OCI-LY1 (cell line): ENCODE data around the gene KRTAP20-2.

ENCODE experiments used
- CTCF ChIP-seq: fragments of 200-600 bp; sonication (generic), shearing (Covaris generic); IDR thresholded peaks from 2 replicates; pipeline ENCODE4 v1.5.1; 2017; ENCODE audit warnings: mild to moderate bottlenecking, antibody characterized with exemption, low read length, moderate library complexity, mixed read lengths
- EZH2 ChIP-seq: fragments of 200-600 bp; sonication (generic), shearing (Covaris generic); IDR thresholded peaks from 2 replicates; pipeline ENCODE4 v1.8.0; 2017; ENCODE audit warnings: borderline replicate concordance, mixed run types, mild to moderate bottlenecking, antibody characterized with exemption, low read length, moderate library complexity, mixed read lengths

GRCh38 chr21:30668776-30669175 is 33.8 kb downstream of the KRTAP20-2 start:
- TF ChIP-seq CTCF: no peak
- TF ChIP-seq EZH2: no peak
